ENCODE data around the gene IQSEC1.

IQSEC1 gene

DNA sequence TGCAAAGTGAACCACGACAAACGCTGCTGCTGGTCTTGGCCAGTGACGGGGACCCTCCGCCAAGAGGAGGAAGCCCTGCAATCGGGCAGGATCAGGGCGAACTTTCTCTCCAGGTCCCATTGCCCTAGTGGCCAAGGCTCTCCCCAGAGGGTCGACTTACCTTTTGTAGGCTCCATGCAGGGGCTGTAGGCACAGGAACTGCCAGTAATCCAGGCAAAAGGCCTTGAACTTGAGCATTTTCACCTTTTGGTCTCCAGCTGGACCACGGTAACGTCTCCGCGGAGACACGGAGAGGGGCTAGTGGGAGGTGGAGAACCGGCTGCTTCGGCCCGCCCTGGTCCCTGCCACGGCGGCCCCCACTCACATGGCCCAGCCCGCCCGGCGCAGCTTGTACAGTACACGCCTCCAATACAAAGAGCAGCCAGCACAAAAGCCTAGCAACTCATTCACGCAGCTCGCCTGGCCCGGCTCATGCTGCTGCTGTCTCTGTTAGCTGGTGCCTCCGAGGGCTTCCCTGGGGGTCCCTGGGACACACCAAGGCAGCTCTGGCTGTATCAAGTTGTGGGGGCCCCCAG lies 31.0 kb downstream of the IQSEC1 start:
- H3K4me3 ChIP-seq (ENCODE audit: low read depth in 1 of 2, low read length in 2 of 2), result no peak overlapping the region
- H3K27me3 ChIP-seq (ENCODE audit: low read depth, low read length), result no peaks in the 10 kb centered on the region
- no peaks in the 10 kb centered on the region for H3K4me1 ChIP-seq (ENCODE audit: control insufficient read depth in 1 of 2, insufficient read depth in 2 of 2, low read length in 2 of 2)
- no peak overlapping the region for H3K27ac ChIP-seq (ENCODE audit: low read length)
- no peaks in the 10 kb centered on the region for H3K36me3 ChIP-seq (ENCODE audit: control insufficient read depth in 1 of 2, insufficient read depth in 2 of 2, low read length in 2 of 2)
- no peaks in the 10 kb centered on the region for H3K9me3 ChIP-seq (ENCODE audit: control insufficient read depth in 1 of 2, low read length in 2 of 2)

DNA sequence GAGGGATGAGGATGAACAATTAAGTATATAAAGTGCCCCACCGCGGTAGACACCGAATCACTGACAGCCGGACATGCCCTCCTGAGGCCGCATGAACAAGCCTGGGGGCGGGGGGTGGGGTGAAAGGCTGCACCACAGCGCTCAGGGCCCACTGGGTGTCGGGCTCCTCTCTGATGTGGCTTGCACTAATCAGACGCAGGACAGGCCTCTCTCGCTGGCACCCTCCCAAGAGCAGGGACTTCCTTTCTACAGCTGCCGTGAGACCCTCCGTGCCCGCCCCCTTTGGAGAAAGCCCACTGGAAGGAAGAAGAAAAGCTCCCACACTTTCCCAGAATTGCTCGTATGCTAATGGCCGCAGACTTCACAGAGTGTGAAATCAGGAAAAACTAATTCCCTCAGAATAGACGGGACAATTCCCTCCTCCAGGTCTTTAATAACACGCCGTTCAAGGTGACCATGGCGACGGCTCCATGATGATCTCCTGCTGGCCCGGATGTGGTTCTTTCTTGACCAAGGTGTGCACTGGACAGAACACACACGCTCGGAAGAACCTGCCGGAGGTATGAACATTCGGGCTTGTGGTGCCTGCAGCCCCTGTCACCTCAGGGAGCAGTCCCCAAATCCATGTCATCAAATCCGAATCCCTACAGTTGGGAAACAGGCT lies 32.0 kb downstream of the IQSEC1 start:
- Histone ChIP-seq H3K4me3 (ENCODE audit: low read depth in 1 of 2, low read length in 2 of 2) (no peak overlapping the region), H3K27me3 (ENCODE audit: low read depth, low read length) (no peaks in the 10 kb centered on the region), H3K27ac (ENCODE audit: low read length) (no peak overlapping the region), H3K36me3 (ENCODE audit: control insufficient read depth in 1 of 2, insufficient read depth in 2 of 2, low read length in 2 of 2) (no peaks in the 10 kb centered on the region), H3K9me3 (ENCODE audit: control insufficient read depth in 1 of 2, low read length in 2 of 2) (no peaks in the 10 kb centered on the region), H3K4me1 (ENCODE audit: control insufficient read depth in 1 of 2, insufficient read depth in 2 of 2, low read length in 2 of 2) (no peaks in the 10 kb centered on the region)

DNA sequence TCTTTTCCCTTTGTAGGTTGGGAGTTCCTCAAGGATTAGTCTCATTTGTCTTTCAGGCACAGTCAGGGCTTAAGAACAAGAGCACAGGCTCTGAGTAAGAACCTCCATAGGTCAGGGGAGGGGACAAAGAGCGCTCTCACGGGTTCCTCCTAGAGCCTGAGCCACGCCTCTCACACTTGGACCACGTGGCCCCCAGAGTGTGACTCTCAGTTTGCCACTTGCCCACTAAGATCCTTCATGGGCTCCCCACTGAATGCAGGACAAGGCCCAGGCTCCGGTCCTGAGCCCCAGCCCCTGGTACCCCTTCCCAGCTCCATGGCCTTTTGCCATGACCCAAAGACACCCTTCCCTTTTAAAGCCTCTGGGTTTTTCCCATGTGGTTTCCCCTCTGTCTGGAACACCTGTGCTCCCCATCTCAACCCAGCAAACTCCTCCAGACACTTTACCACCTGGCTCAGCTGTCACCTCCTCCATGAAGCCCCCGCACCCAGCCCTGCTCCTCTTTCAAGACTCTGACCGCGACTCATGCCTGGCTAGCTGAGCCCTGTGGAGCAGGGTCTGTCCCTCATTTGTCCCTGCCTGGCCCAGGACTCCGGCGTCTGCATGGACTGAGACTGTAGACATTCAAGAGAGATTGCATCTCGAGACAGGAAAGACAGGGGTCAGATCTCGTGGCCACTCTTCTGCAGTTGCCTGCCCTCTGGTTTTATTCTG lies 32.7 kb downstream of the IQSEC1 start:
- Histone ChIP-seq H3K9me3 (ENCODE audit: control insufficient read depth in 1 of 2, low read length in 2 of 2) (no peaks in the 10 kb centered on the region), H3K27ac (ENCODE audit: low read length) (no peak overlapping the region), H3K4me1 (ENCODE audit: control insufficient read depth in 1 of 2, insufficient read depth in 2 of 2, low read length in 2 of 2) (no peaks in the 10 kb centered on the region)

GRCh38 chr3:13039213-13039896 lies 33.9 kb downstream of the IQSEC1 start:
- H3K4me3 ChIP-seq (ENCODE audit: low read depth in 1 of 2, low read length in 2 of 2), result peak overlapping the region; percentile 35 to 43

More for the DNA sequence above, 32.7 kb downstream of the IQSEC1 start:
- H3K4me3 ChIP-seq (ENCODE audit: low read depth in 1 of 2, low read length in 2 of 2), result no peak overlapping the region
- no peaks in the 10 kb centered on the region for H3K36me3 ChIP-seq (ENCODE audit: control insufficient read depth in 1 of 2, insufficient read depth in 2 of 2, low read length in 2 of 2)
- H3K27me3 ChIP-seq (ENCODE audit: low read depth, low read length), result no peaks in the 10 kb centered on the region

GRCh38 chr3:13037458-13038117 lies 35.6 kb downstream of the IQSEC1 start:
- Histone ChIP-seq H3K4me3 (ENCODE audit: low read depth in 1 of 2, low read length in 2 of 2) (no peak overlapping the region), H3K9me3 (ENCODE audit: control insufficient read depth in 1 of 2, low read length in 2 of 2) (no peaks in the 10 kb centered on the region), H3K27ac (ENCODE audit: low read length) (no peak overlapping the region), H3K27me3 (ENCODE audit: low read depth, low read length) (no peaks in the 10 kb centered on the region), H3K4me1 (ENCODE audit: control insufficient read depth in 1 of 2, insufficient read depth in 2 of 2, low read length in 2 of 2) (no peaks in the 10 kb centered on the region), H3K36me3 (ENCODE audit: control insufficient read depth in 1 of 2, insufficient read depth in 2 of 2, low read length in 2 of 2) (no peaks in the 10 kb centered on the region)

More at GRCh38 chr3:13039213-13039896, 33.9 kb downstream of the IQSEC1 start:
- Histone ChIP-seq H3K9me3 (ENCODE audit: control insufficient read depth in 1 of 2, low read length in 2 of 2) (no peaks in the 10 kb centered on the region), H3K27me3 (ENCODE audit: low read depth, low read length) (no peaks in the 10 kb centered on the region), H3K36me3 (ENCODE audit: control insufficient read depth in 1 of 2, insufficient read depth in 2 of 2, low read length in 2 of 2) (no peaks in the 10 kb centered on the region), H3K4me1 (ENCODE audit: control insufficient read depth in 1 of 2, insufficient read depth in 2 of 2, low read length in 2 of 2) (no peaks in the 10 kb centered on the region), H3K27ac (ENCODE audit: low read length) (no peak overlapping the region)

DNA sequence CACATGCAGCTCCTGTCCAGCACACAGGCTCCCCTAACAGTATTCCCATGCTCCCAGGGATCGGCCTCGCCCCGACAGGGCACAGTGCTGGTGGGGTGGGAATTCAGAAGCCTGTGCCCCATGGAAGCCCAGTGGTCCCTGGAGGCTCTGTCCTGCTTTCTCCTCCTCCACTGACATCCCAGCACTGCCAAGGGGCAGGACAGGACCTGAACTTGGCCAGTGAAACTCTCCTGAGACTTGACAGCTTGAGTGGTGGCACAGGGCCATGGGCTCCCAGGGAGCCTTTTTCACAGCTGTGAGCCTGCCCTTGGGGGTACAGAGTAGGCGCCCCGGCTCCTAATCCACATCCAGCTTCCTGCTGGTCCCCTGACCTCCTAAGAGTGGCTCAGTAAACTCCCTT lies 38.4 kb downstream of the IQSEC1 start:
- Histone ChIP-seq H3K4me3 (ENCODE audit: low read depth in 1 of 2, low read length in 2 of 2) (no peak overlapping the region), H3K27me3 (ENCODE audit: low read depth, low read length) (no peaks in the 10 kb centered on the region), H3K27ac (ENCODE audit: low read length) (no peak overlapping the region), H3K36me3 (ENCODE audit: control insufficient read depth in 1 of 2, insufficient read depth in 2 of 2, low read length in 2 of 2) (no peaks in the 10 kb centered on the region), H3K9me3 (ENCODE audit: control insufficient read depth in 1 of 2, low read length in 2 of 2) (no peaks in the 10 kb centered on the region), H3K4me1 (ENCODE audit: control insufficient read depth in 1 of 2, insufficient read depth in 2 of 2, low read length in 2 of 2) (no peaks in the 10 kb centered on the region)

- Histone ChIP-seq H3K27ac (ENCODE audit: low read length) (no peak overlapping the region), H3K9me3 (ENCODE audit: control insufficient read depth in 1 of 2, low read length in 2 of 2) (no peaks in the 10 kb centered on the region), H3K4me1 (ENCODE audit: control insufficient read depth in 1 of 2, insufficient read depth in 2 of 2, low read length in 2 of 2) (no peaks in the 10 kb centered on the region)
Observed at GRCh38 chr3:13034109-13034800, 39.0 kb downstream of the IQSEC1 start.

GRCh38 chr3:13032206-13032605 lies 41.0 kb downstream of the IQSEC1 start:
- Histone ChIP-seq H3K4me3 (ENCODE audit: low read depth in 1 of 2, low read length in 2 of 2) (no peak overlapping the region), H3K4me1 (ENCODE audit: control insufficient read depth in 1 of 2, insufficient read depth in 2 of 2, low read length in 2 of 2) (no peaks in the 10 kb centered on the region), H3K36me3 (ENCODE audit: control insufficient read depth in 1 of 2, insufficient read depth in 2 of 2, low read length in 2 of 2) (no peaks in the 10 kb centered on the region), H3K27ac (ENCODE audit: low read length) (no peak overlapping the region), H3K9me3 (ENCODE audit: control insufficient read depth in 1 of 2, low read length in 2 of 2) (no peaks in the 10 kb centered on the region), H3K27me3 (ENCODE audit: low read depth, low read length) (no peaks in the 10 kb centered on the region)

More at GRCh38 chr3:13034109-13034800, 39.0 kb downstream of the IQSEC1 start:
- Histone ChIP-seq H3K27me3 (ENCODE audit: low read depth, low read length) (no peaks in the 10 kb centered on the region), H3K4me3 (ENCODE audit: low read depth in 1 of 2, low read length in 2 of 2) (no peak overlapping the region), H3K36me3 (ENCODE audit: control insufficient read depth in 1 of 2, insufficient read depth in 2 of 2, low read length in 2 of 2) (no peaks in the 10 kb centered on the region)

DNA sequence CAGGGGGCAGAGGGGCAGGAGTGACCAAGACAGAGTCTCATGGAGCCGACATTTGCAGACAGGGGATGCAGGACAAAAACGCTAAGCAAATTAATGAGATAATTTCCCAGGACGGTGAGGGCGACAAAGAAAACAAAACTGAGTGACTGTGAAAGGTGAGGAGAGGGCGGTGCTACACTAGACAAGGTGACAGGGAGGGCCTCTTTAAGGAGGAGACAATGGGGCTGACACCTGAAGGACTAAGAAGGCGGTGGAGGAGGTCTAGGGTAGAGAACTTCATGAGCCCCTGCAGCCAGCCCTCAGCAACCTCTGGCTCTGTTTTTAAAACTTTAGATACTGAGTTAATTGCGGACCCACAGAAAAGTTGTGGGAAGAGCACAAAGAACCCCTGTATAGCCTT lies 41.6 kb downstream of the IQSEC1 start:
- H3K4me1 ChIP-seq (ENCODE audit: control insufficient read depth in 1 of 2, insufficient read depth in 2 of 2, low read length in 2 of 2), result no peaks in the 10 kb centered on the region
- H3K27ac ChIP-seq (ENCODE audit: low read length), result no peak overlapping the region
- no peak overlapping the region for H3K4me3 ChIP-seq (ENCODE audit: low read depth in 1 of 2, low read length in 2 of 2)
- no peaks in the 10 kb centered on the region for H3K27me3 ChIP-seq (ENCODE audit: low read depth, low read length)
- H3K9me3 ChIP-seq (ENCODE audit: control insufficient read depth in 1 of 2, low read length in 2 of 2), result no peaks in the 10 kb centered on the region
- no peaks in the 10 kb centered on the region for H3K36me3 ChIP-seq (ENCODE audit: control insufficient read depth in 1 of 2, insufficient read depth in 2 of 2, low read length in 2 of 2)

- Histone ChIP-seq H3K36me3 (ENCODE audit: control insufficient read depth in 1 of 2, insufficient read depth in 2 of 2, low read length in 2 of 2) (no peaks in the 10 kb centered on the region), H3K27ac (ENCODE audit: low read length) (no peak overlapping the region), H3K4me1 (ENCODE audit: control insufficient read depth in 1 of 2, insufficient read depth in 2 of 2, low read length in 2 of 2) (no peaks in the 10 kb centered on the region), H3K9me3 (ENCODE audit: control insufficient read depth in 1 of 2, low read length in 2 of 2) (no peaks in the 10 kb centered on the region), H3K27me3 (ENCODE audit: low read depth, low read length) (no peaks in the 10 kb centered on the region), H3K4me3 (ENCODE audit: low read depth in 1 of 2, low read length in 2 of 2) (no peak overlapping the region)
Observed at GRCh38 chr3:13030684-13031083, 42.5 kb downstream of the IQSEC1 start.
